Measurements from ENCODE around the gene CDYL.

The CDYL gene

GRCh38 chr6:4809999-4810918, 34.1 kb downstream of the CDYL start:
- TF ChIP-seq CTCF (IDR thresholded peaks at IDR 0.05) = no peak
- Histone ChIP-seq H3K79me2 (peaks cover 69% of the 10 kb centered on the region), H3K27me3 (ENCODE audit: control insufficient read depth, insufficient read depth, low read length) (no peaks in the 10 kb centered on the region), H2AFZ (no peak overlapping the region), H3K4me1 (peaks cover 8% of the 10 kb centered on the region), H3K4me3 (ENCODE audit: low read depth, low read length) (no peak overlapping the region), H3K9me3 (ENCODE audit: control insufficient read depth, low read length) (no peaks in the 10 kb centered on the region), H3K36me3 (ENCODE audit: control insufficient read depth, insufficient read depth, low read length) (no peaks in the 10 kb centered on the region), H3K4me2 (ENCODE audit: low read length) (no peak overlapping the region), H3K9ac (no peak overlapping the region), H3K27ac (no peak overlapping the region)

DNA sequence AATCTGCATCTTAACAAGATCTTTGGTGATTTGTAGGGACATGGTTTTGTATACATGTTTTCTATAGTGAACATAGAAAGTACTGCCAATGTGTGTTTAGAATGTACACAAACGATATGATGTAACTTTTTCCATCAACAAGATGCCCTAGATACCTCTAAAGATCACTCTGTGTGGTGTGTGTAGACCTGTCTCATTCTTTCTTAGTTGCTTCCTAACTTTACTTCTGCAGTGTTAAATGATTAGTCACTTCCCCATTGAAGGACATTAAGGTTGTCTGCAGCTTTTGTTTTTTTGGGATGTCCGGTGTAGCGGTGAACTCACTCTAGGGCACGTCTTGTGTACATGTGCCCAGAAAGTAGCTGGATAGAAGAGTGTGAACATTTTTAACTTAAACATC, 35.9 kb downstream of the CDYL start:
- H3K4me1 ChIP-seq = peaks cover 8% of the 10 kb centered on the region
- no peak overlapping the region for H3K4me2 ChIP-seq (ENCODE audit: low read length)
- TF ChIP-seq CTCF (IDR thresholded peaks at IDR 0.05) = no peak
- H3K79me2 ChIP-seq = peaks cover 74% of the 10 kb centered on the region
- H3K9me3 ChIP-seq (ENCODE audit: control insufficient read depth, low read length) = no peaks in the 10 kb centered on the region
- no peak overlapping the region for H3K9ac ChIP-seq
- H3K27ac ChIP-seq = no peak overlapping the region
- H3K4me3 ChIP-seq (ENCODE audit: low read depth, low read length) = no peak overlapping the region
- H3K36me3 ChIP-seq (ENCODE audit: control insufficient read depth, insufficient read depth, low read length) = no peaks in the 10 kb centered on the region
- H2AFZ ChIP-seq = no peak overlapping the region
- H3K27me3 ChIP-seq (ENCODE audit: control insufficient read depth, insufficient read depth, low read length) = no peaks in the 10 kb centered on the region

- TF ChIP-seq CTCF (IDR thresholded peaks at IDR 0.05) = no peak
- no peaks in the 10 kb centered on the region for H3K36me3 ChIP-seq (ENCODE audit: control insufficient read depth, insufficient read depth, low read length)
- no peak overlapping the region for H2AFZ ChIP-seq
- no peak overlapping the region for H3K4me2 ChIP-seq (ENCODE audit: low read length)
- no peak overlapping the region for H3K4me3 ChIP-seq (ENCODE audit: low read depth, low read length)
- peaks cover 79% of the 10 kb centered on the region for H3K79me2 ChIP-seq
- H3K4me1 ChIP-seq = peaks cover 8% of the 10 kb centered on the region
- no peak overlapping the region for H3K9ac ChIP-seq
- no peaks in the 10 kb centered on the region for H3K9me3 ChIP-seq (ENCODE audit: control insufficient read depth, low read length)
- H3K27me3 ChIP-seq (ENCODE audit: control insufficient read depth, insufficient read depth, low read length) = no peaks in the 10 kb centered on the region
- H3K27ac ChIP-seq = no peak overlapping the region
Measured at GRCh38 chr6:4813055-4813454, 36.9 kb downstream of the CDYL start.

DNA sequence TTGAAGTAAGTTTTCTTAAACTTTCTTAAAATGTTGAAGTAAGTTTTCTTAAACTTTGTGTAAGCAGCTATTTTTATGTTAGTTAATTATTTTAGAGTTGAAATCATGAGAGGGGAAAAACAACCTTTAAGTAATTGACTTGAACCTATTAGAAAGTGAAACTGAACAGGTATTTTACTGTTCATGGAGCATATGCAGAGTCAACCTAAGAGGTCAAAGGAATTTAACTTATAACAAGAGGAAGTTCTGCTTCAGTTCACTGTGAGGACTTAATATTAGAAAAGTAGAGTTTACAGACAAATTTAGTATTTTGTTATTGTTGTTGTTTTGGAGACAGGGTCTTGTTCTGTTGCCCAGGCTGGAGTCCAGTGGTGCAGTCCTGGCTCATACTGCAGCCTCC, 38.0 kb downstream of the CDYL start:
- no peak overlapping the region for H3K9ac ChIP-seq
- H3K36me3 ChIP-seq (ENCODE audit: control insufficient read depth, insufficient read depth, low read length) = no peaks in the 10 kb centered on the region
- no peak overlapping the region for H2AFZ ChIP-seq
- no peak overlapping the region for H3K4me2 ChIP-seq (ENCODE audit: low read length)
- H3K4me3 ChIP-seq (ENCODE audit: low read depth, low read length) = no peak overlapping the region
- TF ChIP-seq CTCF (IDR thresholded peaks at IDR 0.05) = no peak
- no peaks in the 10 kb centered on the region for H3K9me3 ChIP-seq (ENCODE audit: control insufficient read depth, low read length)
- peaks cover 78% of the 10 kb centered on the region for H3K79me2 ChIP-seq
- peaks cover 11% of the 10 kb centered on the region for H3K4me1 ChIP-seq
- no peak overlapping the region for H3K27ac ChIP-seq
- H3K27me3 ChIP-seq (ENCODE audit: control insufficient read depth, insufficient read depth, low read length) = no peaks in the 10 kb centered on the region

DNA sequence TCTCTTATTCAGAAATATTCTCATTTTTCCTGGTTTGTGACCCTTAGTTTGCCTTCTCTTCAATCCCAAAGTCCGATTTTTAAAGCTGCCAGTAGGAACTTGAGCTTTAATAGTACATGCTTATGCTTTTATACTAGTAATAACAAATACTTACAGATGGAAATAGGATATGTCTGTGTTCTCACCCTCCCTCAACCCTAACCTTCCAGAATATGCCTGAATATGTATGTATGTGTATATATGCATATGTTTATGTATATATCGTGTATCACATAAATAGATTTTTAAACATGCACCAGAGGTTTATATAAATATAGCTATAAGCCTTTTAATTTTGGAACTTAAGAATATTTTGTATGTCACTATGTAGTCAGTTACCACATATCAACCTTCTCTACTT, 38.8 kb downstream of the CDYL start:
- Histone ChIP-seq H3K4me3 (ENCODE audit: low read depth, low read length) (no peak overlapping the region), H3K27ac (no peak overlapping the region), H3K36me3 (ENCODE audit: control insufficient read depth, insufficient read depth, low read length) (no peaks in the 10 kb centered on the region), H3K4me1 (peaks cover 19% of the 10 kb centered on the region), H3K4me2 (ENCODE audit: low read length) (no peak overlapping the region), H3K9me3 (ENCODE audit: control insufficient read depth, low read length) (no peaks in the 10 kb centered on the region), H3K27me3 (ENCODE audit: control insufficient read depth, insufficient read depth, low read length) (no peaks in the 10 kb centered on the region), H3K79me2 (peaks cover 80% of the 10 kb centered on the region), H2AFZ (no peak overlapping the region), H3K9ac (no peak overlapping the region)
- no peak for TF ChIP-seq CTCF (IDR thresholded peaks at IDR 0.05)
